Hepatocyte (in vitro differentiated cells): ENCODE results near the gene LMF1. TPM values are rescaled to one million over a fixed set of nuclear protein-coding genes. Genes with fewer than 3 reads are reported as not detected.

Experiments used
- DNase-seq: peaks from one replicate; pipeline ENCODE4 v3.0.0-alpha.2; 2016; ENCODE audit warnings: low spot score
- H2AFZ ChIP-seq: fragments of 200-600 bp; sonication (generic); 2 replicates; pipeline ENCODE4 v1.6.0; 2016; ENCODE audit warnings: antibody characterized with exemption, mild to moderate bottlenecking
- H3K27ac ChIP-seq: fragments of 200-600 bp; sonication (generic); 2 replicates; pipeline ENCODE4 v1.5.1; 2016; ENCODE audit warnings: mild to moderate bottlenecking
- H3K27me3 ChIP-seq: fragments of 200-600 bp; sonication (generic); 2 replicates; pipeline ENCODE4 v1.6.1; 2016
- H3K36me3 ChIP-seq: fragments of 200-600 bp; sonication (generic); replicated peaks from 2 replicates; pipeline ENCODE4 v1.5.1; 2016; ENCODE audit warnings: low read depth; ENCODE audit not compliant: insufficient read depth
- H3K4me1 ChIP-seq: fragments of 200-600 bp; sonication (generic); 2 replicates; pipeline ENCODE4 v1.5.1; 2016; ENCODE audit warnings: mild to moderate bottlenecking, moderate library complexity; ENCODE audit not compliant: insufficient read depth
- H3K4me2 ChIP-seq: fragments of 200-600 bp; sonication (generic); 2 replicates; pipeline ENCODE4 v1.6.0; 2016
- H3K4me3 ChIP-seq: fragments of 200-600 bp; sonication (generic); 2 replicates; pipeline ENCODE4 v1.5.1; 2016; ENCODE audit warnings: mild to moderate bottlenecking
- H3K79me2 ChIP-seq: fragments of 200-600 bp; sonication (generic); 2 replicates; pipeline ENCODE4 v1.6.0; 2017; ENCODE audit warnings: mild to moderate bottlenecking
- H3K9me2 ChIP-seq: fragments of 200-600 bp; sonication (generic); replicated peaks from 2 replicates; pipeline ENCODE4 v1.6.0; 2017; ENCODE audit warnings: mild to moderate bottlenecking; ENCODE audit not compliant: insufficient read depth
- H3K9me3 ChIP-seq: fragments of 200-600 bp; sonication (generic); 2 replicates; pipeline ENCODE4 v1.5.1; 2016; ENCODE audit warnings: low read depth, mild to moderate bottlenecking
- H4K20me1 ChIP-seq: fragments of 200-600 bp; sonication (generic); 2 replicates; pipeline ENCODE4 v1.6.0; 2016; ENCODE audit warnings: mild to moderate bottlenecking; ENCODE audit not compliant: insufficient read depth, poor library complexity, severe bottlenecking
- EZH2 ChIP-seq: fragments of 200-600 bp; sonication (generic); IDR thresholded peaks from 2 replicates; pipeline ENCODE4 v1.6.1; 2016; ENCODE audit warnings: antibody characterized with exemption, mild to moderate bottlenecking, borderline replicate concordance
- EZH2phosphoT487 ChIP-seq: fragments of 200-600 bp; sonication (generic); IDR thresholded peaks from one replicate; pipeline ENCODE4 v1.6.1; 2018; ENCODE audit warnings: antibody characterized with exemption, mild to moderate bottlenecking, low read depth, moderate library complexity; ENCODE audit not compliant: unreplicated experiment, severe bottlenecking
- WGBS: methylation state at CpG from one replicate; pipeline ENCODE4 v1.1.6; 2016; ENCODE audit warnings: low lambda C conversion rate; ENCODE audit errors: missing lambda C conversion rate; 5-methylcytosine and 5-hydroxymethylcytosine counted together
- polyA plus RNA-seq: library from polyadenylated mRNA; unstranded; fragments of >200 nt; fragmentation: Nextera tagmentation; extraction: Ambion mirVana; gene quantifications from 2 replicates; pipeline ENCODE4 v1.2.1, GENCODE V29; 2016
- total RNA-seq: library from RNA; depleted of rRNA; stranded (reverse); fragments of >200 nt; gene quantifications from 2 replicates; pipeline ENCODE4 v1.2.3, GENCODE V29; 2014
- TF ChIP-seq, protein P1 (sequence below): fragments of 200-600 bp; sonication (generic); IDR thresholded peaks from 2 replicates; pipeline ENCODE4 v1.5.1; 2016; ENCODE audit warnings: antibody characterized with exemption, mild to moderate bottlenecking; ENCODE audit not compliant: poor library complexity

LMF1 gene
- total and polyA plus RNA-seq, 2 experiments from 2014 or later: 27.2 to 34.3 TPM

DNA sequence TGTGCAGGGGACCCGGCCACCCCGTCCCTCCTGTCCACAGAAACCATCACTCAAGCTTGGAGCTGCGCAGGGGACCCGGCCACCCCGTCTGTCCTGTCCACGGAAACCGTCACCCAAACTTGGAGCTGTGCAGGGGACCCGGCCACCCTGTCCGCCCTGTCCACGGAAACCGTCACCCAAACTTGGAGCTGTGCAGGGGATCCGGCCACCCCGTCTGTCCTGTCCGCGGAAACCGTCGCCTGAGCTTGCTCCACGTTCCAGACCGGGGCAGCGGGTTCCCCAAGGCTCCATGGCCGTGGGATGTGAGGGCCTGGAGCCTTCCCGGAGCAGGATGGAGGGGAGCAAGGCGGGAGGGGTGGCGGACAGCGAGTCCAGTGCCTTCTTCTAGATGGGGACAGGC, 36.0 kb upstream of the LMF1 start:
- H3K27me3 ChIP-seq: no peaks in the 10 kb centered on the region
- H4K20me1 ChIP-seq: no peaks in the 10 kb centered on the region
- H3K9me3 ChIP-seq: no peaks in the 10 kb centered on the region
- no peak overlapping the region for H3K4me3 ChIP-seq
- H3K4me2 ChIP-seq: no peak overlapping the region
- no peak overlapping the region for H2AFZ ChIP-seq
- no peaks in the 10 kb centered on the region for H3K9me2 ChIP-seq
- H3K4me1 ChIP-seq: peaks cover 12% of the 10 kb centered on the region
- 95% methylated on average over 25 of the region's 25 CpGs for WGBS
- no peak for DNase-seq
- no peaks in the 10 kb centered on the region for H3K79me2 ChIP-seq
- no peak overlapping the region for H3K27ac ChIP-seq
- H3K36me3 ChIP-seq: no peaks in the 10 kb centered on the region
- TF ChIP-seq, protein P1, sequence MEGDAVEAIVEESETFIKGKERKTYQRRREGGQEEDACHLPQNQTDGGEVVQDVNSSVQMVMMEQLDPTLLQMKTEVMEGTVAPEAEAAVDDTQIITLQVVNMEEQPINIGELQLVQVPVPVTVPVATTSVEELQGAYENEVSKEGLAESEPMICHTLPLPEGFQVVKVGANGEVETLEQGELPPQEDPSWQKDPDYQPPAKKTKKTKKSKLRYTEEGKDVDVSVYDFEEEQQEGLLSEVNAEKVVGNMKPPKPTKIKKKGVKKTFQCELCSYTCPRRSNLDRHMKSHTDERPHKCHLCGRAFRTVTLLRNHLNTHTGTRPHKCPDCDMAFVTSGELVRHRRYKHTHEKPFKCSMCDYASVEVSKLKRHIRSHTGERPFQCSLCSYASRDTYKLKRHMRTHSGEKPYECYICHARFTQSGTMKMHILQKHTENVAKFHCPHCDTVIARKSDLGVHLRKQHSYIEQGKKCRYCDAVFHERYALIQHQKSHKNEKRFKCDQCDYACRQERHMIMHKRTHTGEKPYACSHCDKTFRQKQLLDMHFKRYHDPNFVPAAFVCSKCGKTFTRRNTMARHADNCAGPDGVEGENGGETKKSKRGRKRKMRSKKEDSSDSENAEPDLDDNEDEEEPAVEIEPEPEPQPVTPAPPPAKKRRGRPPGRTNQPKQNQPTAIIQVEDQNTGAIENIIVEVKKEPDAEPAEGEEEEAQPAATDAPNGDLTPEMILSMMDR: no peak
- no peak for TF ChIP-seq EZH2
- TF ChIP-seq EZH2phosphoT487: no peak

- Histone ChIP-seq H3K4me3 (no peak overlapping the region), H3K79me2 (no peaks in the 10 kb centered on the region), H3K27ac (no peak overlapping the region), H4K20me1 (no peaks in the 10 kb centered on the region), H3K9me2 (no peaks in the 10 kb centered on the region), H3K4me2 (no peak overlapping the region), H3K27me3 (no peaks in the 10 kb centered on the region), H2AFZ (no peak overlapping the region), H3K36me3 (no peaks in the 10 kb centered on the region), H3K4me1 (peaks cover 5% of the 10 kb centered on the region), H3K9me3 (no peaks in the 10 kb centered on the region)
- DNase-seq: no peak
- TF ChIP-seq EZH2: no peak
- TF ChIP-seq EZH2phosphoT487: no peak
- TF ChIP-seq, protein P1: no peak
- 92% methylated on average over 11 of the region's 11 CpGs for WGBS
Observed at GRCh38 chr16:1005286-1005685, 34.5 kb upstream of the LMF1 start.

GRCh38 chr16:1003391-1004347, 32.9 kb upstream of the LMF1 start:
- Histone ChIP-seq H3K27me3 (no peaks in the 10 kb centered on the region), H3K36me3 (no peaks in the 10 kb centered on the region), H3K79me2 (no peaks in the 10 kb centered on the region), H3K4me2 (no peak overlapping the region), H3K27ac (no peak overlapping the region), H3K9me2 (no peaks in the 10 kb centered on the region), H3K9me3 (no peaks in the 10 kb centered on the region), H4K20me1 (no peaks in the 10 kb centered on the region), H3K4me1 (no peaks in the 10 kb centered on the region), H2AFZ (no peak overlapping the region), H3K4me3 (no peak overlapping the region)
- WGBS: 94% methylated on average over 41 of the region's 41 CpGs
- TF ChIP-seq EZH2 (no peak), EZH2phosphoT487 (no peak)
- TF ChIP-seq, protein P1: no peak
- no peak for DNase-seq
